GM23248 (cell line): ENCODE measurements around the gene SCAPER. TPM values are rescaled to one million over a fixed set of nuclear protein-coding genes. Genes with fewer than 3 reads are reported as not detected.
A peak's percentile ranks its signal among the peaks of the same experiment; 100 is the strongest.

Experiments used
- DNase-seq: peaks from one replicate; pipeline ENCODE4 v3.0.0-alpha.2; 2015
- H2AFZ ChIP-seq: fragments of 200-600 bp; sonication (generic); 2 replicates; pipeline ENCODE4 v1.6.1; 2016; ENCODE audit warnings: antibody characterized with exemption
- H3F3A ChIP-seq: fragments of 200-600 bp; sonication (generic); 2 replicates; pipeline ENCODE4 v1.6.1; 2016; ENCODE audit warnings: mild to moderate bottlenecking, antibody characterized with exemption, mixed run types; ENCODE audit not compliant: insufficient read depth
- H3K27ac ChIP-seq: fragments of 200-600 bp; sonication (generic); 2 replicates; pipeline ENCODE4 v1.5.1; 2016; ENCODE audit warnings: mild to moderate bottlenecking
- H3K27me3 ChIP-seq: fragments of 200-600 bp; sonication (generic); replicated peaks from 2 replicates; pipeline ENCODE4 v1.6.1; 2016; ENCODE audit warnings: mild to moderate bottlenecking; ENCODE audit not compliant: insufficient read depth
- H3K36me3 ChIP-seq: fragments of 200-600 bp; sonication (generic); 2 replicates; pipeline ENCODE4 v1.6.1; 2016; ENCODE audit warnings: low read depth, mild to moderate bottlenecking
- H3K4me1 ChIP-seq: fragments of 200-600 bp; sonication (generic); 2 replicates; pipeline ENCODE4 v1.6.1; 2016; ENCODE audit warnings: mild to moderate bottlenecking; ENCODE audit not compliant: insufficient read depth
- H3K4me2 ChIP-seq: fragments of 200-600 bp; sonication (generic); one replicate; pipeline ENCODE4 v1.6.1; 2016; ENCODE audit warnings: mild to moderate bottlenecking; ENCODE audit not compliant: unreplicated experiment
- H3K4me3 ChIP-seq: fragments of 200-600 bp; sonication (generic); 2 replicates; pipeline ENCODE4 v1.5.1; 2016; ENCODE audit warnings: mild to moderate bottlenecking
- H3K79me2 ChIP-seq: fragments of 200-600 bp; sonication (generic); 2 replicates; pipeline ENCODE4 v1.6.1; 2016; ENCODE audit warnings: mild to moderate bottlenecking; ENCODE audit not compliant: insufficient read depth
- H3K9ac ChIP-seq: fragments of 200-600 bp; sonication (generic); 2 replicates; pipeline ENCODE4 v1.6.1; 2016; ENCODE audit warnings: mild to moderate bottlenecking
- H3K9me2 ChIP-seq: fragments of 200-600 bp; sonication (generic); 2 replicates; pipeline ENCODE4 v1.6.1; 2016; ENCODE audit warnings: mixed run types, mild to moderate bottlenecking, moderate library complexity; ENCODE audit not compliant: insufficient read depth
- H3K9me3 ChIP-seq: fragments of 200-600 bp; sonication (generic); one replicate; pipeline ENCODE4 v1.6.1; 2017; ENCODE audit warnings: low read depth
- H4K20me1 ChIP-seq: fragments of 200-600 bp; sonication (generic); 2 replicates; pipeline ENCODE4 v1.6.0; 2016; ENCODE audit not compliant: insufficient read depth
- EZH2 ChIP-seq: fragments of 200-600 bp; sonication (generic); IDR thresholded peaks from 2 replicates; pipeline ENCODE4 v1.6.1; 2018; ENCODE audit warnings: antibody characterized with exemption, mild to moderate bottlenecking; ENCODE audit not compliant: insufficient read depth, poor library complexity, severe bottlenecking
- EZH2phosphoT487 ChIP-seq: fragments of 200-600 bp; sonication (generic); IDR thresholded peaks from 2 replicates; pipeline ENCODE4 v1.6.1; 2018; ENCODE audit warnings: antibody characterized with exemption, moderate library complexity, mild to moderate bottlenecking, low read depth; ENCODE audit not compliant: insufficient read depth
- whole genome bisulfite sequencing, 2 experiments: methylation state at CpG; one replicate each; pipeline ENCODE4 v1.1.6; 2015 to 2017; ENCODE audit warnings: low lambda C conversion rate in 2 of 2, low coverage in 1 of 2; ENCODE audit errors: missing lambda C conversion rate in 2 of 2; 5-methylcytosine and 5-hydroxymethylcytosine counted together
- in situ Hi-C: fragments of 300-500 bp; cut with MboI; formaldehyde crosslinking; loops from 2 replicates; pipeline ENCODE4 v1.15.0; 2020
- polyA plus RNA-seq: library from polyadenylated mRNA; unstranded; fragments of >200 nt; fragmentation: Nextera tagmentation; extraction: Ambion mirVana; gene quantifications from 2 replicates; pipeline ENCODE4 v1.2.1, GENCODE V29; 2016
- total RNA-seq: library from RNA; depleted of rRNA; stranded (reverse); fragments of >200 nt; shearing (Covaris generic); gene quantifications from 2 replicates; pipeline ENCODE4 v1.2.3, GENCODE V29; 2014

SCAPER gene
- total and polyA plus RNA-seq, 2 experiments from 2014 or later, result 5.9 to 7.8 TPM

GRCh38 chr15:76344893-76345582 is 560.1 kb downstream of the SCAPER start:
- no peaks in the 10 kb centered on the region for H3K9me2 ChIP-seq
- H3F3A ChIP-seq, result peaks cover 7% of the 10 kb centered on the region; the same call in 1 of the 2 replicates
- H3K79me2 ChIP-seq, result no peaks in the 10 kb centered on the region
- 72 to 78% methylated on average over 3 of the region's 3 CpGs for WGBS, 2 experiments
- H3K9me3 ChIP-seq, result no peaks in the 10 kb centered on the region
- no peak for DNase-seq
- H3K36me3 ChIP-seq, result no peaks in the 10 kb centered on the region
- H3K9ac ChIP-seq, result no peak overlapping the region
- no peaks in the 10 kb centered on the region for H3K4me1 ChIP-seq
- H3K4me2 ChIP-seq, result no peak overlapping the region
- peaks cover 63% of the 10 kb centered on the region for H3K27me3 ChIP-seq
- in situ Hi-C loops, result no loop called here
- H4K20me1 ChIP-seq, result no peaks in the 10 kb centered on the region
- TF ChIP-seq EZH2phosphoT487 (no peak), EZH2 (no peak)
- no peak overlapping the region for H3K4me3 ChIP-seq
- H2AFZ ChIP-seq, result no peak overlapping the region
- H3K27ac ChIP-seq, result no peak overlapping the region

- no peaks in the 10 kb centered on the region for H3K9me3 ChIP-seq
- DNase-seq, result no peak
- H3K79me2 ChIP-seq, result no peaks in the 10 kb centered on the region
- peaks cover 79% of the 10 kb centered on the region for H3K27me3 ChIP-seq
- H2AFZ ChIP-seq, result no peak overlapping the region
- WGBS, 2 experiments, result 66 to 71% methylated on average over 15 to 16 of the region's 16 CpGs
- no peak overlapping the region for H3K27ac ChIP-seq
- H3K36me3 ChIP-seq, result no peaks in the 10 kb centered on the region
- no peaks in the 10 kb centered on the region for H4K20me1 ChIP-seq
- no peak overlapping the region for H3K9ac ChIP-seq
- in situ Hi-C loops, result no loop called here
- TF ChIP-seq EZH2 (peak; percentile 37), EZH2phosphoT487 (no peak)
- H3K9me2 ChIP-seq, result no peaks in the 10 kb centered on the region
- H3K4me2 ChIP-seq, result no peak overlapping the region
- no peaks in the 10 kb centered on the region for H3F3A ChIP-seq
- no peaks in the 10 kb centered on the region for H3K4me1 ChIP-seq
- no peak overlapping the region for H3K4me3 ChIP-seq
These were observed 561.7 kb downstream of the SCAPER start for GRCh38 chr15:76343313-76343996.

GRCh38 chr15:76342382-76343201 is 562.5 kb downstream of the SCAPER start:
- Histone ChIP-seq H4K20me1 (no peaks in the 10 kb centered on the region), H3K9me2 (no peaks in the 10 kb centered on the region), H3K27me3 (peaks cover 81% of the 10 kb centered on the region), H3K36me3 (no peaks in the 10 kb centered on the region), H3K4me3 (no peak overlapping the region), H2AFZ (no peak overlapping the region), H3K9ac (no peak overlapping the region), H3K27ac (no peak overlapping the region), H3K9me3 (no peaks in the 10 kb centered on the region), H3K4me2 (no peak overlapping the region), H3K4me1 (no peaks in the 10 kb centered on the region), H3F3A (no peaks in the 10 kb centered on the region), H3K79me2 (no peaks in the 10 kb centered on the region)
- in situ Hi-C loops, result no loop called here
- TF ChIP-seq EZH2 (peak; percentile 73), EZH2phosphoT487 (no peak)
- no peak for DNase-seq
- WGBS, 2 experiments, result 20 to 23% methylated on average over 51 to 68 of the region's 87 CpGs

GRCh38 chr15:76342058-76342381 is 563.1 kb downstream of the SCAPER start:
- no peaks in the 10 kb centered on the region for H3K4me1 ChIP-seq
- H4K20me1 ChIP-seq, result no peaks in the 10 kb centered on the region
- no peaks in the 10 kb centered on the region for H3K36me3 ChIP-seq
- no peaks in the 10 kb centered on the region for H3K9me3 ChIP-seq
- H3K4me2 ChIP-seq, result no peak overlapping the region
- TF ChIP-seq EZH2phosphoT487, result no peak
- TF ChIP-seq EZH2, result peak; percentile 93
- H3K79me2 ChIP-seq, result no peaks in the 10 kb centered on the region
- H3F3A ChIP-seq, result no peaks in the 10 kb centered on the region; the same call in 1 of the 2 replicates
- 27% methylated on average over 14 to 20 of the region's 20 CpGs for WGBS, 2 experiments
- DNase-seq, result no peak
- H3K9ac ChIP-seq, result no peak overlapping the region
- H3K27me3 ChIP-seq, result peaks cover 87% of the 10 kb centered on the region
- in situ Hi-C loops, result no loop called here
- H3K4me3 ChIP-seq, result no peak overlapping the region
- H3K27ac ChIP-seq, result no peak overlapping the region
- H3K9me2 ChIP-seq, result no peaks in the 10 kb centered on the region
- H2AFZ ChIP-seq, result no peak overlapping the region
